ENCODE results near the gene ALOX12.
"Not testable (repeated sequence)": the region's sequence is repeated elsewhere in the genome, so short reads cannot be mapped to it uniquely, and the experiment has no call there.

The ALOX12 gene

GRCh38 chr17:6995500-6996255 lies at the start of gene ALOX12:
ALOX12 (plus strand) TSS chr17:6996049; CDS start chr17:6996118, 69 bp downstream.
- DNase-seq, result no peak

GRCh38 chr17:6947745-6948144 lies 48.1 kb upstream of the ALOX12 start:
- DNase-seq, result no peak

- no peak for DNase-seq
Observed at GRCh38 chr17:6948562-6948961, 47.3 kb upstream of the ALOX12 start.

- no peak for DNase-seq
Observed at GRCh38 chr17:6948976-6949375, 46.9 kb upstream of the ALOX12 start.

- not testable (repeated sequence) for DNase-seq
Observed at GRCh38 chr17:6950938-6951337, 44.9 kb upstream of the ALOX12 start.

- DNase-seq, result no peak
Observed at GRCh38 chr17:6953689-6954088, 42.2 kb upstream of the ALOX12 start.

GRCh38 chr17:6959700-6960099 lies 36.1 kb upstream of the ALOX12 start:
- DNase-seq, result no peak

GRCh38 chr17:6969323-6969726 lies 26.5 kb upstream of the ALOX12 start:
- no peak for DNase-seq

- DNase-seq, result no peak
Observed at GRCh38 chr17:6970992-6971391, 24.9 kb upstream of the ALOX12 start.

GRCh38 chr17:6979440-6979839 lies 16.4 kb upstream of the ALOX12 start:
- DNase-seq, result not testable (repeated sequence)

- no peak for DNase-seq
Observed at GRCh38 chr17:6981426-6981825, 14.4 kb upstream of the ALOX12 start.

- DNase-seq, result no peak
Observed at GRCh38 chr17:6985266-6985665, 10.6 kb upstream of the ALOX12 start.

GRCh38 chr17:6986676-6987075 lies 9.2 kb upstream of the ALOX12 start:
- DNase-seq, result no peak

GRCh38 chr17:6989779-6990178 lies 6.1 kb upstream of the ALOX12 start:
- DNase-seq, result no peak

- not testable (repeated sequence) for DNase-seq
Observed at GRCh38 chr17:6993613-6994056, 2.2 kb upstream of the ALOX12 start.

GRCh38 chr17:6994118-6994598 lies 1.7 kb upstream of the ALOX12 start:
- no peak for DNase-seq

- DNase-seq, result no peak
Observed at GRCh38 chr17:6994666-6995256, 1.1 kb upstream of the ALOX12 start.

- DNase-seq, result no peak
Observed at GRCh38 chr17:6996256-6997011, 585 bp downstream of the ALOX12 start.

- DNase-seq, result no peak
Observed at GRCh38 chr17:6997171-6997570, 1.3 kb downstream of the ALOX12 start.

GRCh38 chr17:6998855-6999508 lies 3.1 kb downstream of the ALOX12 start:
- DNase-seq, result no peak

GRCh38 chr17:7001318-7001961 lies 5.6 kb downstream of the ALOX12 start:
- no peak for DNase-seq

- no peak for DNase-seq
Observed at GRCh38 chr17:7002288-7003047, 6.6 kb downstream of the ALOX12 start.

Data from NCI-H524 (cell line).